ENCODE measurements around the gene KIF16B. TPM values are rescaled to one million over a fixed set of nuclear protein-coding genes. Genes with fewer than 3 reads are reported as not detected.

Gene KIF16B
- total and polyA plus RNA-seq, 2 experiments from 2014 or later: 8.2 to 26.5 TPM

DNA sequence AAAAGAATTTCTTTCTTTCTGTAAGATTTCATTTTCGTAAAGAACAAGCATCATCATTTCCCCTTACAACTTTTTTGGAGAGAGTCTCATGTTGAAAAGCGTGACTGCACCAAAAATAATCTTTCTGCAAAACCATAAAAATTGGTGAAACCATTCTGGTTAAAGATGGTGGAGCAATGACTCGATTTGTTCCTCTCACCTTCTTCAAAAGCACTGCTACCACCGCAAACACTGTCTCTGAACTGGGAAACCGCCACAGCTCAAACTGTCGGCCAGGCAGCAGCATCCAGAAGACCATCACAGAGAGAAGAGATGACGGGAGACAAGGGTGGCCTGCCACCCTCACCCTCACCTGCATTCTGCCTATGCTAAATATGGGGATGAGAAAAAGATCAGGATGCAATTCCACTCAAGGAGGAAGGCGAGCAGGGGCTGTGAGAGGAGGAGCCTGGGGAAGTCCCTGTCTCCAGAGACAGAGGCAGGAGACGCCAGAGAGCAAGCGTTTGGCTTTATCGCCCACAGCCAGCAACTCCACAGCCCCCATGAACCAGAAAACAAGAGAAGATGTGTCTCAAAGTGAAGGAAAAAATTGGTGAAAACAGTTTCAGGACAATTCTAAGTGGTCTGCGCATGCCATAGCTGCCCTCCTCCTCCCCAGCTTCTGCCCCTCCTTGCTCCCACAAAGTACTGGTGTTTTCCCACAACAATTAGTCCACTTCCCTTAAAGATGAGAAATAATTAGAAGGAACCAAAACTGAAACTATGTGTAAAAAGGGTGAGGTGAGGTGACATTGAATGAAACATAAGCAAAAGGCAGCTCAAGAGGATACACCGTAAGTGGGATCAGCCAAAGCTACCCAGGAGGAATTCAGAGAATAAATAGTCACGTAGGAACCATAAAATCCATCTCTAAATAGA lies 255.5 kb downstream of the KIF16B start:
- H3K4me3 ChIP-seq: no peak overlapping the region
- H3K9me3 ChIP-seq (ENCODE audit: low read depth): no peaks in the 10 kb centered on the region
- H3K4me1 ChIP-seq (ENCODE audit: low read depth): no peaks in the 10 kb centered on the region
- H3K36me3 ChIP-seq: no peaks in the 10 kb centered on the region
- no peak for DNase-seq (ENCODE audit: low read depth in 1 of 2, low spot score in 1 of 2)
- no peaks in the 10 kb centered on the region for H3K27me3 ChIP-seq
- TF ChIP-seq CTCF (IDR thresholded peaks at IDR 0.05; ENCODE audit: low read depth, low read length): no peak
- no peak overlapping the region for H3K27ac ChIP-seq

- Histone ChIP-seq H3K4me1 (ENCODE audit: low read depth) (no peaks in the 10 kb centered on the region), H3K27ac (no peak overlapping the region), H3K9me3 (ENCODE audit: low read depth) (no peaks in the 10 kb centered on the region), H3K27me3 (no peaks in the 10 kb centered on the region), H3K36me3 (no peaks in the 10 kb centered on the region), H3K4me3 (no peak overlapping the region)
- DNase-seq (ENCODE audit: low read depth in 1 of 2, low spot score in 1 of 2): no peak
- no peak for TF ChIP-seq CTCF (IDR thresholded peaks at IDR 0.05; ENCODE audit: low read depth, low read length)
Measured at GRCh38 chr20:16316513-16316912, 256.7 kb downstream of the KIF16B start.

DNA sequence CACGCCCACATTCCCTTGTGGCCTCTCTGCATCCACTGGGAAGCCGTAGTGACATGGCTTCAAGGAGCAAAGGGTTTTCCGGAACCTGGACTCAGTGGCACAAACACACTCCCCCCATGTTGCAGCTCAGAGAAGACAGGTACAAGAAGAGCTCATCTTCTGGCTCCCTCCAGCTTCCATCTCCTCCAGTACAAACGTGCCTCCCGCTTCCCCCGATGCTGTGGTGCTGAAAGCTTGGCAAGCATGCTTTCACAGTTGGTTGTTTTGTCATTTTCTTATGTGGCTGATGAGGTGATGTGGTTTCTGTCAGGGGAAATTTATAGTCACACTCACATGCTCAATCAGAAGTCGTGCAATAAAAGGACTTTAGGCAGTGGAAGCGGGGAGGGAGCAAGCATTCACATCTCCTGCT lies 258.5 kb downstream of the KIF16B start:
- Histone ChIP-seq H3K4me1 (ENCODE audit: low read depth) (no peaks in the 10 kb centered on the region), H3K27ac (no peak overlapping the region), H3K27me3 (no peaks in the 10 kb centered on the region), H3K9me3 (ENCODE audit: low read depth) (no peaks in the 10 kb centered on the region), H3K4me3 (no peak overlapping the region), H3K36me3 (no peaks in the 10 kb centered on the region)
- no peak for DNase-seq (ENCODE audit: low read depth in 1 of 2, low spot score in 1 of 2)
- TF ChIP-seq CTCF (IDR thresholded peaks at IDR 0.05; ENCODE audit: low read depth, low read length): no peak

DNA sequence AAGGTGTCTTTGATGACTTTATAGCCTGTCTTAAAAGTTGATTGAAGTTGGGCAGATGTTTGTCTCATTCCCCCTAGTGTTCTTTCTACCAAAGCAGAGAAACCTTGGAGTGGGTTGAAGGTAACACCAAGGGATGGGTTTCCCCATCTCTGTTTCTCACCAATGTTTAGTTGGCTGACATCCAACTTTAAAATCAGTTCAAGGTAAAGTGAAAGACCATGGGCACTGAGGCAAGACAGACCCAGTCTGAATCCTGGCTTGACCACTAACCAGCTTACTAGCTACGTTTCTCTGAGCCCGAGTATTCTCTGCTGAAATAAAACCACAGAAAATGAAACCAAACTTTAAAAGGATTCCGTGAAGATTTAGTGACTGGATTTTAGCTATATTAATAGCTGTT lies 258.9 kb downstream of the KIF16B start:
- no peaks in the 10 kb centered on the region for H3K27me3 ChIP-seq
- no peak for TF ChIP-seq CTCF (IDR thresholded peaks at IDR 0.05; ENCODE audit: low read depth, low read length)
- no peak overlapping the region for H3K27ac ChIP-seq
- H3K4me1 ChIP-seq (ENCODE audit: low read depth): no peaks in the 10 kb centered on the region
- H3K9me3 ChIP-seq (ENCODE audit: low read depth): no peaks in the 10 kb centered on the region
- H3K4me3 ChIP-seq: no peak overlapping the region
- H3K36me3 ChIP-seq: no peaks in the 10 kb centered on the region
- no peak for DNase-seq (ENCODE audit: low read depth in 1 of 2, low spot score in 1 of 2)

DNA sequence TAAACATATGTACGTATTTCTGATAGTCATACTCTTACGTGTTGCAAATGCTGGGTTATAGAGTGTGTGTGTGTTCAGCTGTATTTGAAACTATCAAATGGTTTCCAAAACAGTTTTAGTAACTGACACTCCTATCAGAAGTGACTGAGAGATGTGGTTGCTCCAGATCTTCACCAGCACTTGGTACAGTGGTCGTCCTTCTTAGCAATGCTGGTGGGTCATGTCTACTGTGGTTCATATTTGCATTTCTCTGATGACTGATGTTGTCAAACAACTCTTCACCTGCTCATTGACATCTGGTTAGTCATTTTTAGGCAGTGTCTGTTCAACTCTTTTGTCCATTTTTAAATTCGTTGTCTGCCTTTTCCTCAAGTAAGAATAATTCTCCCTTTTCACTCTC lies 259.3 kb downstream of the KIF16B start:
- no peak for TF ChIP-seq CTCF (IDR thresholded peaks at IDR 0.05; ENCODE audit: low read depth, low read length)
- Histone ChIP-seq H3K4me1 (ENCODE audit: low read depth) (no peaks in the 10 kb centered on the region), H3K27ac (no peak overlapping the region), H3K9me3 (ENCODE audit: low read depth) (no peaks in the 10 kb centered on the region), H3K27me3 (no peaks in the 10 kb centered on the region), H3K36me3 (no peaks in the 10 kb centered on the region), H3K4me3 (no peak overlapping the region)
- DNase-seq (ENCODE audit: low read depth in 1 of 2, low spot score in 1 of 2): no peak
